Lung (tissue), 12 donors: ENCODE results near the gene WDR93. TPM values are rescaled to one million over a fixed set of nuclear protein-coding genes. Genes with fewer than 3 reads are reported as not detected.
A peak's percentile ranks its signal among the peaks of the same experiment; 100 is the strongest.

Experiments
- ATAC-seq: fragments of 200-7000 bp; cut with Tn5 transposase; one replicate; pipeline ENCODE4 v1.9.1; 2020; ENCODE audit warnings: moderate number of reproducible peaks; ENCODE audit not compliant: insufficient read depth, low FRiP score
- DNase-seq, 3 donors: peaks; one replicate each; pipeline ENCODE4 v3.0.0-alpha.2; 2013 to 2017
- H3K27ac ChIP-seq, 2 donors: one replicate each; pipeline ENCODE4 v1.5.1; 2013; ENCODE audit warnings: mild to moderate bottlenecking in 2 of 2, moderate library complexity in 2 of 2, control low read depth in 1 of 2, inconsistent platforms in 1 of 2, low read depth in 1 of 2, low read length in 1 of 2
- H3K27me3 ChIP-seq, 3 donors: one replicate each; pipeline ENCODE4 v1.5.1; 2013; ENCODE audit warnings: low read length in 2 of 3; ENCODE audit not compliant: control insufficient read depth in 3 of 3, insufficient read depth in 3 of 3
- H3K36me3 ChIP-seq, 4 donors: one replicate each; pipeline ENCODE4 v1.5.1; 2013; ENCODE audit warnings: low read length in 4 of 4, mild to moderate bottlenecking in 1 of 4, moderate library complexity in 1 of 4; ENCODE audit not compliant: control insufficient read depth in 4 of 4, insufficient read depth in 4 of 4
- H3K4me1 ChIP-seq, 5 donors: one replicate each; pipeline ENCODE4 v1.5.1; 2013; ENCODE audit warnings: low read length in 5 of 5, mild to moderate bottlenecking in 2 of 5, moderate library complexity in 1 of 5; ENCODE audit not compliant: control insufficient read depth in 5 of 5, insufficient read depth in 5 of 5
- H3K4me3 ChIP-seq: one replicate; pipeline ENCODE4 v1.5.1; 2013; ENCODE audit warnings: mild to moderate bottlenecking, control low read depth, moderate library complexity
- H3K9ac ChIP-seq, 2 donors: one replicate each; pipeline ENCODE4 v1.5.1; 2013; ENCODE audit warnings: low read length in 2 of 2, control low read depth in 1 of 2; ENCODE audit not compliant: insufficient read depth in 1 of 2
- H3K9me3 ChIP-seq, 4 donors: one replicate each; pipeline ENCODE4 v1.5.1; 2013; ENCODE audit warnings: low read length in 3 of 4, mild to moderate bottlenecking in 1 of 4, moderate library complexity in 1 of 4; ENCODE audit not compliant: control insufficient read depth in 4 of 4, insufficient read depth in 3 of 4
- WGBS, 2 donors: extraction: QIAGEN DNeasy Blood & Tissue Kit; methylation state at CpG; one replicate each; pipeline ENCODE4 v1.1.7; 2013; 5-methylcytosine and 5-hydroxymethylcytosine counted together
- polyA plus RNA-seq, 2 donors: library from polyadenylated mRNA; stranded (reverse); fragments of 200-250 nt; gene quantifications; one replicate each; pipeline ENCODE4 v1.2.1, GENCODE V29; 2013
- total RNA-seq, 2 donors: library from RNA; depleted of rRNA in 1 of 2; stranded (reverse); fragments of >200 nt in 1 of 2; gene quantifications; one replicate each; pipeline ENCODE4 v1.2.1, GENCODE V29; 2014 to 2021
- TF ChIP-seq, protein P1 (sequence below): IDR thresholded peaks from 2 replicates; pipeline ENCODE4 v1.5.1; 2012; ENCODE audit warnings: mild to moderate bottlenecking; ENCODE audit errors: control extremely low read depth, extremely low read depth
- donor health status: control.
- donor health status: control.
- donor health status: Bipolar disorder and iron deficiency.
- donor health status: healthy.
- donor health status: DM: yes; HTN: yes; CAD: no.

Gene WDR93
- total and polyA plus RNA-seq, 4 donors = 0.95 to 3.8 (median 2.2) TPM

DNA sequence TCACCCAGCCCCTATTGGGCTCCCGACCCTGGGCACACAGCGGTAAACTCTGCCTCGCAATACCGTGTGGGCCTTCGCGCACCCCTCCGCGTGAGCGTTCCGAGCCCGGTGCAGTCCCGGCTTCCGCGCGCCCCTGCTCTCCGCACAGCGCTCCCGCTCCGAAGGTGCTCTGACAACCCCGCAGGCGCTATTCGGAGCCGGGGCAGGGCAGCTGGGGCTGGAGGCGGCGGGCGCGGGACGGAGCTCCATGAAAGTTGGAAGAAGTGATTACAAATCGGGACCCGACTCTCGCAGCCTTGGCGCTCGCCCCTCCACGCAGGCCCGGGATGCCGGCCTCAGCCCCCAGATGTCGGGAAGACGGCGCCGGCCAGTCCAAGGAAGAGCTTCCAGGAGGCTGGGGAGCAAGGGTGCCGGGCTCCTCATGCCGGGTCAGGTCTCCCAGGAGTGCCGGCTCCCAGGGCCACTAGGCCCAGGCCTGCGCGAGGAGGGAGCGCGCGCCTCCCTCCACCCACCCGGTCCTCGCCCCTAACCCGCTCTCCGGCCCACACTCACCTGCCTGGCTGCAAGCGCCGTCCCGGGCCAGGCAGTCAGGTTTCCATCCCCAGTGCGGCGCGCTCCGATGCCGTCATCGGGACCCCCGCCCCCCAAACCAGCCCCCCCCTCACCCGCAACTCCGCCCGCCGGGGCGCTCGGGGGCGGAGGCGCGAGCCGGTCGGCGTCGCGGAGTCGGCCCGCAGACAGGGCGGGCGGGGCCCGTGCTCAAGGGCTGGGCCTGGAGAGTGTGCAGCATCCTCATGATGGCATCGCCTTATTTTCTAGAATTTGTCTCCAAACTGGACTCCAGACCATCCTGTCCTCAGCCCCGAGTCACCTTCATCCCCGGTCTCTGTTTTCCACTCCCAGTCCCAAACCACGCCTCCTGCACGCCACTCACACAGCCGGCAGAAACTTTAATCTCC, 35.5 kb upstream of the WDR93 start, which contains the start of gene KIF7:
Gene KIF7 (minus strand): TSS at position 621 of the 959 bp plus-strand sequence. CDS start 2,537 bp downstream, outside the sequence.
- TF ChIP-seq, protein P1, sequence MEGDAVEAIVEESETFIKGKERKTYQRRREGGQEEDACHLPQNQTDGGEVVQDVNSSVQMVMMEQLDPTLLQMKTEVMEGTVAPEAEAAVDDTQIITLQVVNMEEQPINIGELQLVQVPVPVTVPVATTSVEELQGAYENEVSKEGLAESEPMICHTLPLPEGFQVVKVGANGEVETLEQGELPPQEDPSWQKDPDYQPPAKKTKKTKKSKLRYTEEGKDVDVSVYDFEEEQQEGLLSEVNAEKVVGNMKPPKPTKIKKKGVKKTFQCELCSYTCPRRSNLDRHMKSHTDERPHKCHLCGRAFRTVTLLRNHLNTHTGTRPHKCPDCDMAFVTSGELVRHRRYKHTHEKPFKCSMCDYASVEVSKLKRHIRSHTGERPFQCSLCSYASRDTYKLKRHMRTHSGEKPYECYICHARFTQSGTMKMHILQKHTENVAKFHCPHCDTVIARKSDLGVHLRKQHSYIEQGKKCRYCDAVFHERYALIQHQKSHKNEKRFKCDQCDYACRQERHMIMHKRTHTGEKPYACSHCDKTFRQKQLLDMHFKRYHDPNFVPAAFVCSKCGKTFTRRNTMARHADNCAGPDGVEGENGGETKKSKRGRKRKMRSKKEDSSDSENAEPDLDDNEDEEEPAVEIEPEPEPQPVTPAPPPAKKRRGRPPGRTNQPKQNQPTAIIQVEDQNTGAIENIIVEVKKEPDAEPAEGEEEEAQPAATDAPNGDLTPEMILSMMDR = no peak
- DNase-seq = peak; percentile 68 to 85 (median 82)
- peak within 1 kb of the TSS; percentile 33 to 71 for H3K9ac ChIP-seq
- no peaks in the 10 kb centered on the region for H3K36me3 ChIP-seq
- no peaks in the 10 kb centered on the region for H3K27me3 ChIP-seq
- peak within 1 kb of the TSS; percentile 24 for H3K4me3 ChIP-seq
- no peak within 1 kb of the TSS for H3K27ac ChIP-seq
- no peaks in the 10 kb centered on the region for H3K9me3 ChIP-seq
- 2 to 3% methylated on average over 51 to 87 of the region's 87 CpGs for WGBS, 2 donors
- peak; percentile 49 for ATAC-seq
- H3K4me1 ChIP-seq = peaks cover 0 to 11% (median 0%) of the 10 kb centered on the region in 5 donors

DNA sequence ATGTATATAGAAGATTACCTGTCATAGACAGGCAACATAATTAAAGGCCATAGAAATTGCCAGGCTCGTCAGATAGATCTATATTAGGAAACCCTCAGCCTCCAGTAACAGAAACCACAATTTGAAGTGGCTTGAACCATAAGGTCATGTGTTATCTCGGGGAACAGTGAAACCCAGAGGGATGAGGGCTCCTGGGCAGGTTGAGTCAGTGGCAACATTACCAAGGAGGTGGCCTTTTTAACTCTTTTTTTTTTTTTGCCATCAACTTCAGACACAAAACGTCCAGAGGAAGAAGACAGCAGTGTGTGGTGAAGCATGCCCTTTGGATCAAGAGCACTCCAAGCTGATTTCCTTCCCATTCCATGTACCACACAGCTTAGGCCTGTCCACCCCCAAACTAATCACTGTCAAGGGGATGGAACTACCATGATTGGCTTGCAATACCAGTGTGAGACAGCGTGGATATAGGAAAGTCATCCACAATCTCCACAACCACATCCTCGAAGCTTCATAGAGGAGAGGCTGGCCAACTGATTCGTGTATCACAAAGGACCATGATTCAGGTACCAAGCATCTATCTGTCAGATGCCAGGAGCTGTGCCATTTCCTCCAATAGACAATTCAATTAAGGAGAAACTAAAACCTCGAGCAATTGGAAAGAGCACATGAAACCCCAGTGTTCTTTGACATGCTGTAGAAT, 34.3 kb upstream of the WDR93 start:
- WGBS, 2 donors = 62 to 66% methylated on average over 7 of the region's 7 CpGs
- peaks cover 0 to 11% (median 0%) of the 10 kb centered on the region in 5 donors for H3K4me1 ChIP-seq

DNA sequence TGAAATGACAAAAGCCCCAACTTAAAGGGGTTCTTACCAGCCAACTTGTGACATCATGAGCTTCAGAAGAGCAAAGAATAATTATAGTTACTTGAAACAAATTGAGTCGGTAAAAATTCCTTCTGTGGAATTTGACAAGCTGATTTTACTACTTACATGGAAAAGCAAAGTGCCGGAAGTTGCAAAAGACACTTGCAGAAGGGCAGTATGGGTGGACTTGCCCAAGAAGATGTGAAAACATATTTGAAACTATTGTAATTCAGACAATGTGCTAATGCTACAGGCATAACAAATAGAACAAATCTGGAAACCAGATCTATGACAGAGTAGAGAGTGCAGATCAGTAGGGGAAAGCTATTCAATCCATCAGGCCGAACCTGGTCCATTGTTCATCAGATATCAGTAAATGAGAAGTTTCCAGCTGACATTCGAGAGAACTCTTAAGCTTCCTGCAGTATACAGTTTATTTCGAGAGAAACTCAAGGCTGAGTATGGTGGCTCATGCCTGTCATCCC, 32.9 kb upstream of the WDR93 start:
- WGBS, 2 donors = 85 to 88% methylated on average over 5 of the region's 5 CpGs
- Histone ChIP-seq H3K36me3 (no peaks in the 10 kb centered on the region), H3K27ac (no peak overlapping the region), H3K4me1 (peaks cover 0 to 16% (median 3%) of the 10 kb centered on the region in 5 donors), H3K9me3 (no peaks in the 10 kb centered on the region), H3K4me3 (no peak overlapping the region), H3K27me3 (no peaks in the 10 kb centered on the region), H3K9ac (no peak overlapping the region)
- no peak for ATAC-seq
- TF ChIP-seq, protein P1 = no peak
- DNase-seq = no peak

More for the DNA sequence above, 34.3 kb upstream of the WDR93 start:
- Histone ChIP-seq H3K4me3 (no peak overlapping the region), H3K27me3 (no peaks in the 10 kb centered on the region), H3K9me3 (no peaks in the 10 kb centered on the region), H3K9ac (no peak overlapping the region), H3K27ac (no peak overlapping the region), H3K36me3 (no peaks in the 10 kb centered on the region)
- DNase-seq = no peak
- ATAC-seq = no peak
- TF ChIP-seq, protein P1 = no peak
